Panc1 (cell line): ENCODE data around the gene PIP4K2C.

Experiments
- CTCF ChIP-seq: fragments of 450-650 bp; IDR thresholded peaks from 2 replicates; pipeline ENCODE4 v1.5.1; 2017; ENCODE audit warnings: mild to moderate bottlenecking
- TCF7L2 ChIP-seq: IDR thresholded peaks from 2 replicates; pipeline ENCODE4 v1.6.1; 2011; ENCODE audit warnings: mild to moderate bottlenecking, low read depth, low read length, inconsistent platforms
- TF ChIP-seq, protein P1 (sequence below), 2 experiments: IDR thresholded peaks; 2 replicates each; pipeline ENCODE4 v1.6.1; 2011 to 2012; ENCODE audit warnings: low read depth in 2 of 2, control low read depth in 1 of 2, low read length in 1 of 2, mild to moderate bottlenecking in 1 of 2, moderate library complexity in 1 of 2; ENCODE audit not compliant: insufficient read depth in 1 of 2

- TF ChIP-seq, protein P1, sequence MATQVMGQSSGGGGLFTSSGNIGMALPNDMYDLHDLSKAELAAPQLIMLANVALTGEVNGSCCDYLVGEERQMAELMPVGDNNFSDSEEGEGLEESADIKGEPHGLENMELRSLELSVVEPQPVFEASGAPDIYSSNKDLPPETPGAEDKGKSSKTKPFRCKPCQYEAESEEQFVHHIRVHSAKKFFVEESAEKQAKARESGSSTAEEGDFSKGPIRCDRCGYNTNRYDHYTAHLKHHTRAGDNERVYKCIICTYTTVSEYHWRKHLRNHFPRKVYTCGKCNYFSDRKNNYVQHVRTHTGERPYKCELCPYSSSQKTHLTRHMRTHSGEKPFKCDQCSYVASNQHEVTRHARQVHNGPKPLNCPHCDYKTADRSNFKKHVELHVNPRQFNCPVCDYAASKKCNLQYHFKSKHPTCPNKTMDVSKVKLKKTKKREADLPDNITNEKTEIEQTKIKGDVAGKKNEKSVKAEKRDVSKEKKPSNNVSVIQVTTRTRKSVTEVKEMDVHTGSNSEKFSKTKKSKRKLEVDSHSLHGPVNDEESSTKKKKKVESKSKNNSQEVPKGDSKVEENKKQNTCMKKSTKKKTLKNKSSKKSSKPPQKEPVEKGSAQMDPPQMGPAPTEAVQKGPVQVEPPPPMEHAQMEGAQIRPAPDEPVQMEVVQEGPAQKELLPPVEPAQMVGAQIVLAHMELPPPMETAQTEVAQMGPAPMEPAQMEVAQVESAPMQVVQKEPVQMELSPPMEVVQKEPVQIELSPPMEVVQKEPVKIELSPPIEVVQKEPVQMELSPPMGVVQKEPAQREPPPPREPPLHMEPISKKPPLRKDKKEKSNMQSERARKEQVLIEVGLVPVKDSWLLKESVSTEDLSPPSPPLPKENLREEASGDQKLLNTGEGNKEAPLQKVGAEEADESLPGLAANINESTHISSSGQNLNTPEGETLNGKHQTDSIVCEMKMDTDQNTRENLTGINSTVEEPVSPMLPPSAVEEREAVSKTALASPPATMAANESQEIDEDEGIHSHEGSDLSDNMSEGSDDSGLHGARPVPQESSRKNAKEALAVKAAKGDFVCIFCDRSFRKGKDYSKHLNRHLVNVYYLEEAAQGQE (IDR thresholded peaks at IDR 0.05; ENCODE audit: insufficient read depth in 1 of 2, low read depth in 2 of 2, low read length in 1 of 2), result no peak
- TF ChIP-seq CTCF (no peak), TCF7L2 (no peak)
Measured at GRCh38 chr12:57541717-57542116, 49.3 kb upstream of the PIP4K2C start.
